ENCODE results near the gene LAMA1.
"Not testable (repeated sequence)": the region's sequence is repeated elsewhere in the genome, so short reads cannot be mapped to it uniquely, and the experiment has no call there.

Gene LAMA1

GRCh38 chr18:6947338-6948030 lies 170.1 kb downstream of the LAMA1 start:
- no peak for DNase-seq

- DNase-seq = no peak
These were observed 174.5 kb downstream of the LAMA1 start for GRCh38 chr18:6943143-6943542.

DNA sequence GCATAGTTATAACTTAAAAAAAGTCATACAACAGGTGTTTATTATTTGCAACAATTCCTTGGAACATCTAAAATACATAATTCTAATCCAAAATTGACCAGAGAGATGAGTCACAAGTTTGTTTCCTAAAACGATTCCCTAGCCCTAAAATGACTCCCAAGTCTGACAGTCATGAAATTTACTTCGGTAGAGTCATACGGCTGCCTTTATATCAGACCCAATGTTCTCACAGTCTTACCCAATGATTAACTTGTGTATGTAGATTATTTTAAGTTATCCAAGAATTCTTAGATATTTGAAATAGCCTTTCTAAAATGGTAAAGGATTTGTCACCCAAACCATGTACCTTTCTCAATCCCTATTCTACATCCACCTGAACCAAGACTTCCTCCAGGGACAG lies 174.9 kb downstream of the LAMA1 start:
- no peak for DNase-seq

DNA sequence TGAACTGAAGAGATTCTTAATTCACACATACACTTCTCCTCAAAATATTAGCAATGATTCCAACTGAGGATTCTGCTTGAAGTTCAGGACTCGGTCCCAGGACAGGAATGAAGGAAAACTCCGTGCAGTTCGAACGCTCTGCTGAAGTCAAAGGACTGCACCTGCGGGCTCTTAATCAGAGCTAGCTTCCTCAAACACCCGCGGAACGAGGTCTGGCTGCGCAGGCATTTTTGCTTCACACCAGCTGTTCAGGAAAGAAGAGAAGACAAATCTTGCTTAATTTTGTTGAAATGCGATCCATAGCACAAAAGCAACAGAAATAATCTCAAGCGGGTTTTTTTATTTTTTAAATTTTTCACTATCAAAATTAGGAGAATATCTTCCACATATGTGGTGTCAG lies 175.6 kb downstream of the LAMA1 start:
- no peak for DNase-seq

- no peak for DNase-seq
These were observed 177.1 kb downstream of the LAMA1 start for GRCh38 chr18:6940451-6940850.

DNA sequence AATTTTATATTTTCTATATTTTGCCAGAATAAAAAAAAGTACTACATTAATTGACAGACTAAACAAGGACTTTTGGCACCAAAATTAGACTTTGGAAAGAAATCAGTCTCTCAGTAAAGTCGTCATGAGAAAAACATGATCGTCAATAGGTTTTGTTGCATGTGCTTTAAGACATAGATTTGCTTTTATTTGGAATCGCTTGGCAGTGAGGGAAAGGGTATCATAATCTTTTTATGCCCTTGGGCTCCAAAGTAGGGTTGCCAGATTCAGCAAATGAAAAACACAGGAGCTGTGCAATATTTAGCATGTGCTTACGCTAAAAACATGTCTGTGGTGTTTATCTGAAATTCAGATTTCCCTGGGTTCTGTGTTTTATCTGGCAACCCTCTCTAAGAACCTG lies 177.6 kb downstream of the LAMA1 start:
- no peak for DNase-seq

DNA sequence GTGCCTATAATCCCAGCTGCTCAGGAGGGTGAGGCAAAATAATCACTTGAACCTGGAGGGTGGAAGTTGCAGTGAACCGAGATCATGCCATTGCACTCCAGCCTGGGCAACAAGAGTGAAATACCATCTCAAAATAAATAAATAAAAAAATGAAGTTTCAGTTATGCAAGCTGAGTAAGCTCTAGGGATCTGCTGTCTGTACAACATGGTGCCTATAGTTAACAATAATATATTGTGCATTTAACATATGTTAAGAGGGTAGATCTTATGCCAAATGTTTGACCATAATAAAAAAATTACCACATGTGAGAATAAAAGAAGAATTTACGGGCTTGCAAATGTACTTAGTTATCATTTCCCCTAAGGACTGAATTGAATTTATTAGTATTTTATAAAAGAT lies 179.2 kb downstream of the LAMA1 start:
- DNase-seq = not testable (repeated sequence)

DNA sequence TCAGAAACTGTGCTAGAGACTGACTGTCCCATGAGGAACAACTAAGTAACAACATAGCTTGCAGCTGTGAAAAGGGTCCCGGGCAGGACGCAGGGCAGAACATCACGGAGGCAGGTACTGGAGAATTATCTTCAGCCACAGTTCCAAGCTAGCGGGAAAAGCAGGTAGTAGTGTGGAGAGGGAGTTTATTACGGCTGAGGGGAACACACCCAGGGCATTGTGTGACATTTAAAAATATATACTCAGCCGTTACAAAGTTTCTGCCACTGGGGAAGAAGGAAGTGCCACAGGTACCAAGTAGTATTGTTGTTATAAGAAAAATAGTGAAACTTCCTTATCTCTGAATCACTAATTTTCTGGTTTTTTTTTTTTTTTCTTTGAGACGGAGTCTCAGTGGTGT lies 179.6 kb downstream of the LAMA1 start:
- no peak for DNase-seq

- DNase-seq = no peak
These were observed 182.7 kb downstream of the LAMA1 start for GRCh38 chr18:6934859-6935258.

GRCh38 chr18:6929370-6930102 lies 188.1 kb downstream of the LAMA1 start:
- DNase-seq = peak; percentile 32

- no peak for DNase-seq
These were observed 189.2 kb downstream of the LAMA1 start for GRCh38 chr18:6928359-6928758.

DNA sequence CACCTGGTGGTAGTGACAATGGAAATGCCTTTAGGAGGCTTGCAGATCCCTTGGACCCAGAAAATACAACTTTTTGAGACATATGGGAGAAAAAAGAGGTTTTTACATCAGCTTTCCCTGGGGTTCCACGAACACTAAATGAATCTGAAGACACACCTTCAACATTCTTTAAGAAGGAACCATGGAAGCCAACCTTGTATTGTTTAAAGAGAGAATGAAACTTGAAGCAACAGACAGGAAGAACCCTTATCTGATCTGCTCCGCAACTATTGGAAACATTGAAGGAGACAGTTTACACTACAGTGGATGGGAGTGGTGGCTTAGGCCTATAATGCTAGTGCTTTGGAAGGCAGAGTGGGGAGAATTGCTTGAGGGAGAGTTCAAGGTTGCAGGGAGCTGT lies 190.4 kb downstream of the LAMA1 start:
- DNase-seq = no peak

DNA sequence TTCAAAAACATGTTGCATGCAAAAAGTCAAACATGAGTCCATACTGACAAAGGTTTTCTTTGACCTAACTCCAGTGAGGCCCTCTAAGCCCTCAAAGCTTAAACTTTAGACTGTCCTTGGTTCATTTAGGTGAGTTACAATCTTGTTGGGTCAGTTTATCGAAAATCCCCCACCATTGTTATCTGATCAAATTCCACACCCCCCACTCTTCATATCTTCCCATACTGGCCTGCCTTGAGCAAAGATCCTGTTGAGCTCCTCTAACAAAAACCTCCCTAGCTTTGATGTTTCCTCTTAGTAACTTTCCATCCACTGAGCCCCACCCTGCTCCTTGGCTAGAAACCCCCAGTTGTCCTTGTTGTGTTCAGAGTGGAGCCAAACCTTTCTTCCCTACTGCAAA lies 194.4 kb downstream of the LAMA1 start:
- no peak for DNase-seq

GRCh38 chr18:6921571-6921970 lies 196.0 kb downstream of the LAMA1 start:
- no peak for DNase-seq

GRCh38 chr18:6920099-6920955 lies 197.3 kb downstream of the LAMA1 start:
- DNase-seq = peak; percentile 6

- DNase-seq = no peak
These were observed 200.5 kb downstream of the LAMA1 start for GRCh38 chr18:6917072-6917471.

DNA sequence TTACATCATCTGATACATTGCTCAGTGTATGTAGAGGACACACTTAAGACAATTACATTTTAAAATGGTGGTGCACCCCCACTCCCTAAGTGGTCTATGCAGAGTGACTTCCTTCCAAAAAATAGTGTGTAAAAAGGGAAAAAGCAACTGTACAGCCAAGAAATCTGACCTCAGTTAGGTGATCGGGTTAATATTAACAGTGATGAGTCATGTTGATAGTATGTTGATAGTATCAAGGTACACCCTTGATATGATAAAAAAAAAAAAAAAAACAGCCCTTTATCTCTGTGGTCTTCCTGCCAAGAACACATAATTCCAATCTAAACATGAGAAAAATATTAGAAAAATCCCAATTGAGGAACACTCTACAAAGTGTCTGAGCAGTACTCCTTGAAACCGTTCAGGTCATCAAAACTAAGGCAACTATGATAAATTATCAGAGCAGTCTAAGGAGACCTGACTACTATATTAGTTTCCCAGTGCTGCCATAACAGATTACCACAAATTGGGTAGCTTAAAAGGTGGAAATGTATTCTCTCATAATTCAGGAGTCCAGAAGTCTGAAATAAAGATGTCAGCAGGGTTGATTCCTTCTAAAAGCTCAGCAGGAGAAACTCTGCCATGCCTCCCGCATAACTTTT lies 216.2 kb downstream of the LAMA1 start:
- DNase-seq = no peak

GRCh38 chr18:6891788-6892187 lies 225.8 kb downstream of the LAMA1 start:
- DNase-seq = no peak

All from NCI-H774 (cell line).